Kidney (tissue), 14 donors: ENCODE results near the gene SNX8. TPM values are rescaled to one million over a fixed set of nuclear protein-coding genes. Genes with fewer than 3 reads are reported as not detected.

Source experiments
- DNase-seq, 5 donors: peaks; one replicate each; pipeline ENCODE4 v3.0.0-alpha.2; 2013 to 2020
- FAIRE-seq: peaks from 2 replicates; lab custom pipeline; 2012; peaks lifted over from hg19 to GRCh38; lab: Jason Lieb, UNC
- H3K27ac ChIP-seq, 2 donors: one replicate each; pipeline ENCODE4 v1.7.0; 2013; ENCODE audit warnings: low read depth in 2 of 2, low read length in 2 of 2, inconsistent platforms in 1 of 2
- H3K27me3 ChIP-seq: one replicate; pipeline ENCODE4 v1.7.1; 2013; ENCODE audit warnings: low read length, inconsistent platforms; ENCODE audit not compliant: control insufficient read depth, insufficient read depth
- H3K36me3 ChIP-seq, 3 donors: one replicate each; pipeline versions ENCODE4 v1.7.0 to v1.7.1; 2013; ENCODE audit warnings: low read length in 3 of 3, control low read depth in 1 of 3, inconsistent platforms in 1 of 3; ENCODE audit not compliant: insufficient read depth in 3 of 3, control insufficient read depth in 2 of 3
- H3K4me1 ChIP-seq, 3 donors: one replicate each; pipeline versions ENCODE4 v1.7.0 to v1.7.1; 2013; ENCODE audit warnings: low read length in 3 of 3, inconsistent platforms in 1 of 3, low read depth in 1 of 3; ENCODE audit not compliant: control insufficient read depth in 2 of 3, insufficient read depth in 2 of 3
- H3K4me3 ChIP-seq, 3 donors: one replicate each; pipeline versions ENCODE4 v1.7.0 to v1.8.1; 2013; ENCODE audit warnings: low read length in 3 of 3, control low read depth in 1 of 3, inconsistent platforms in 1 of 3
- H3K9ac ChIP-seq, 3 donors: one replicate each; pipeline versions ENCODE4 v1.7.0 to v1.7.1; 2013; ENCODE audit warnings: low read length in 3 of 3, control low read depth in 1 of 3, inconsistent platforms in 1 of 3
- H3K9me3 ChIP-seq, 3 donors: one replicate each; pipeline versions ENCODE4 v1.7.0 to v1.7.1; 2013; ENCODE audit warnings: low read length in 3 of 3, control low read depth in 1 of 3, inconsistent platforms in 1 of 3; ENCODE audit not compliant: control insufficient read depth in 2 of 3, insufficient read depth in 1 of 3
- CTCF ChIP-seq: IDR thresholded peaks from 3 replicates; pipeline ENCODE4 v1.5.1; 2012; ENCODE audit warnings: mild to moderate bottlenecking, moderate library complexity, borderline replicate concordance; ENCODE audit not compliant: insufficient read depth; ENCODE audit errors: extremely low read depth
- intact Hi-C: fragments of 100-400 bp; cut with DNase I; formaldehyde crosslinking; loops from one replicate; pipeline ENCODE4 v1.11.1; 2022
- polyA plus RNA-seq: library from polyadenylated mRNA; stranded (reverse); fragments of 350-450 nt; fragmentation: Illumina TruSeq; extraction: RNeasy Lipid Tissue Mini Kit (QIAGEN cat#74804); gene quantifications from one replicate; pipeline ENCODE4 v1.2.3, GENCODE V29; 2014; ENCODE audit warnings: low read depth, low replicate concordance; ENCODE audit not compliant: insufficient read depth
- total RNA-seq: library from RNA; stranded (reverse); fragmentation: NEBNext Ultra II Directional; extraction: Animal tissue kit (Norgen Biotek cat#: 25700); gene quantifications from one replicate; pipeline ENCODE4 v1.2.1, GENCODE V29; 2021
- donor health status: control.
- donor health status: control.
- donor health status: control.
- donor health status: control.
- donor health status: control.
- donor health status: DM: yes; HTN: yes; CAD: no.
- donor health status: Normal renal cell carcinoma (clear cell type).

SNX8 gene
- total and polyA plus RNA-seq, 2 donors from 2014 or later, result 28.7 to 38.6 TPM

GRCh38 chr7:2215851-2216250 lies 98.4 kb downstream of the SNX8 start:
- no peak for DNase-seq

GRCh38 chr7:2214636-2215035 lies 99.6 kb downstream of the SNX8 start:
- Histone ChIP-seq H3K36me3 (peaks cover 2 to 25% (median 11%) of the 10 kb centered on the region in 3 donors), H3K9me3 (no peaks in the 10 kb centered on the region), H3K4me3 (no peak overlapping the region), H3K27ac (no peak overlapping the region), H3K27me3 (no peaks in the 10 kb centered on the region), H3K9ac (no peak overlapping the region), H3K4me1 (no peaks in the 10 kb centered on the region)
- DNase-seq, result no peak
- TF ChIP-seq CTCF, result no peak
- no peak for FAIRE-seq
- intact Hi-C loops, result no loop called here

More at GRCh38 chr7:2215851-2216250, 98.4 kb downstream of the SNX8 start:
- Histone ChIP-seq H3K27me3 (no peaks in the 10 kb centered on the region), H3K9ac (no peak overlapping the region), H3K4me3 (no peak overlapping the region), H3K4me1 (no peaks in the 10 kb centered on the region), H3K36me3 (peaks cover 2 to 25% (median 11%) of the 10 kb centered on the region in 3 donors), H3K9me3 (no peaks in the 10 kb centered on the region), H3K27ac (no peak overlapping the region)
- no peak for FAIRE-seq
- intact Hi-C loops, result no loop called here
- no peak for TF ChIP-seq CTCF

- Histone ChIP-seq H3K4me1 (no peaks in the 10 kb centered on the region), H3K27me3 (no peaks in the 10 kb centered on the region), H3K9me3 (no peaks in the 10 kb centered on the region), H3K36me3 (peaks cover 2 to 25% (median 11%) of the 10 kb centered on the region in 3 donors), H3K9ac (no peak overlapping the region), H3K4me3 (no peak overlapping the region), H3K27ac (no peak overlapping the region)
- intact Hi-C loops, result no loop called here
- TF ChIP-seq CTCF, result no peak
- FAIRE-seq, result no peak
- DNase-seq, result peak in 1 of 5 donors; percentile 54
These were observed 100.6 kb downstream of the SNX8 start for GRCh38 chr7:2213551-2214215.
